Kidney epithelial cell (primary cell): ENCODE data around the gene OR10A2. TPM values are rescaled to one million over a fixed set of nuclear protein-coding genes. Genes with fewer than 3 reads are reported as not detected.
"Not testable (repeated sequence)": the region's sequence is repeated elsewhere in the genome, so short reads cannot be mapped to it uniquely, and the experiment has no call there.

Source experiments
- DNase-seq: peaks from one replicate; pipeline ENCODE4 v3.0.0-alpha.2; 2010; ENCODE audit warnings: low read depth
- H3K27me3 ChIP-seq: 2 replicates; pipeline ENCODE4 v1.6.0; 2011; ENCODE audit warnings: low read length; ENCODE audit not compliant: control insufficient read depth, insufficient read depth
- H3K36me3 ChIP-seq: 2 replicates; pipeline ENCODE4 v1.5.1; 2011; ENCODE audit warnings: low read length; ENCODE audit not compliant: control insufficient read depth, insufficient read depth
- H3K4me3 ChIP-seq: 2 replicates; pipeline ENCODE4 v1.5.1; 2011; ENCODE audit warnings: low read depth, mild to moderate bottlenecking, control low read depth, low read length
- CTCF ChIP-seq: IDR thresholded peaks from 2 replicates; pipeline ENCODE4 v1.5.1; 2011; ENCODE audit warnings: mild to moderate bottlenecking, moderate library complexity, low read length, control low read depth, inconsistent platforms; ENCODE audit not compliant: insufficient read depth, poor library complexity, severe bottlenecking
- total RNA-seq: library from RNA; depleted of rRNA; stranded (reverse); fragments of >200 nt; gene quantifications from 2 replicates; pipeline ENCODE4 v1.2.3, GENCODE V29; 2015

Gene OR10A2
- total RNA-seq, 1 donor from 2014 or later, result not detected

GRCh38 chr11:6889835-6890234 is 27.0 kb downstream of the OR10A2 start:
- no peak for DNase-seq
- Histone ChIP-seq H3K27me3 (no peaks in the 10 kb centered on the region), H3K4me3 (no peak overlapping the region), H3K36me3 (no peaks in the 10 kb centered on the region)
- TF ChIP-seq CTCF, result no peak

- Histone ChIP-seq H3K36me3 (no peaks in the 10 kb centered on the region), H3K4me3 (no peak within 1 kb of the TSS), H3K27me3 (no peaks in the 10 kb centered on the region)
- TF ChIP-seq CTCF, result no peak
- no peak for DNase-seq
Measured at GRCh38 chr11:6892400-6892799, 29.5 kb downstream of the OR10A2 start, which contains the start of gene OR2D2. Gene OR2D2 (minus strand): TSS chr11:6892500. CDS start chr11:6892500, 0 bp downstream.

GRCh38 chr11:6894097-6894496 is 31.2 kb downstream of the OR10A2 start:
- no peak for TF ChIP-seq CTCF
- H3K4me3 ChIP-seq, result no peak overlapping the region
- no peak for DNase-seq
- no peaks in the 10 kb centered on the region for H3K27me3 ChIP-seq
- H3K36me3 ChIP-seq, result no peaks in the 10 kb centered on the region

GRCh38 chr11:6895010-6895409 is 32.2 kb downstream of the OR10A2 start:
- H3K36me3 ChIP-seq, result no peaks in the 10 kb centered on the region
- H3K27me3 ChIP-seq, result no peaks in the 10 kb centered on the region
- TF ChIP-seq CTCF, result no peak
- H3K4me3 ChIP-seq, result no peak overlapping the region
- DNase-seq, result no peak

GRCh38 chr11:6898911-6899310 is 36.1 kb downstream of the OR10A2 start:
- Histone ChIP-seq H3K36me3 (no peaks in the 10 kb centered on the region), H3K27me3 (no peaks in the 10 kb centered on the region), H3K4me3 (no peak overlapping the region)
- TF ChIP-seq CTCF, result no peak
- DNase-seq, result no peak

GRCh38 chr11:6900327-6900999 is 37.6 kb downstream of the OR10A2 start:
- Histone ChIP-seq H3K4me3 (no peak overlapping the region), H3K27me3 (no peaks in the 10 kb centered on the region), H3K36me3 (no peaks in the 10 kb centered on the region)
- TF ChIP-seq CTCF, result no peak
- no peak for DNase-seq

- not testable (repeated sequence) for DNase-seq, H3K4me3 ChIP-seq, H3K36me3 ChIP-seq
Measured at GRCh38 chr11:6904804-6905203, 41.9 kb downstream of the OR10A2 start.

More at GRCh38 chr11:6904804-6905203, 41.9 kb downstream of the OR10A2 start:
- not testable (repeated sequence) for H3K27me3 ChIP-seq
